HUES64 (cell line): ENCODE results near the gene P4HA3.

Experiments used
- H3K27ac ChIP-seq: 2 replicates; pipeline ENCODE4 v1.7.0; 2013; ENCODE audit warnings: low read depth, low read length, inconsistent platforms
- H3K27me3 ChIP-seq: 2 replicates; pipeline ENCODE4 v1.6.1; 2013; ENCODE audit warnings: mild to moderate bottlenecking, low read length; ENCODE audit not compliant: insufficient read depth
- H3K36me3 ChIP-seq: 2 replicates; pipeline ENCODE4 v1.6.1; 2013; ENCODE audit warnings: mild to moderate bottlenecking, low read length; ENCODE audit not compliant: insufficient read depth
- H3K4me1 ChIP-seq: 2 replicates; pipeline ENCODE4 v1.6.1; 2013; ENCODE audit warnings: mild to moderate bottlenecking, low read length, moderate library complexity; ENCODE audit not compliant: insufficient read depth
- H3K4me3 ChIP-seq: 2 replicates; pipeline ENCODE4 v1.5.1; 2013; ENCODE audit warnings: mild to moderate bottlenecking, low read length, moderate library complexity
- H3K9ac ChIP-seq: 2 replicates; pipeline ENCODE4 v1.6.1; 2013; ENCODE audit warnings: mild to moderate bottlenecking, low read depth, low read length
- H3K9me3 ChIP-seq: 2 replicates; pipeline ENCODE4 v1.6.1; 2013; ENCODE audit warnings: low read depth, low read length; ENCODE audit not compliant: insufficient read depth
- WGBS: fragments of 150-250, 120-280 bp; methylation state at CpG from one replicate; pipeline ENCODE4 v1.1.7; 2013; ENCODE audit warnings: missing lambda C conversion rate; 5-methylcytosine and 5-hydroxymethylcytosine counted together

The P4HA3 gene

DNA sequence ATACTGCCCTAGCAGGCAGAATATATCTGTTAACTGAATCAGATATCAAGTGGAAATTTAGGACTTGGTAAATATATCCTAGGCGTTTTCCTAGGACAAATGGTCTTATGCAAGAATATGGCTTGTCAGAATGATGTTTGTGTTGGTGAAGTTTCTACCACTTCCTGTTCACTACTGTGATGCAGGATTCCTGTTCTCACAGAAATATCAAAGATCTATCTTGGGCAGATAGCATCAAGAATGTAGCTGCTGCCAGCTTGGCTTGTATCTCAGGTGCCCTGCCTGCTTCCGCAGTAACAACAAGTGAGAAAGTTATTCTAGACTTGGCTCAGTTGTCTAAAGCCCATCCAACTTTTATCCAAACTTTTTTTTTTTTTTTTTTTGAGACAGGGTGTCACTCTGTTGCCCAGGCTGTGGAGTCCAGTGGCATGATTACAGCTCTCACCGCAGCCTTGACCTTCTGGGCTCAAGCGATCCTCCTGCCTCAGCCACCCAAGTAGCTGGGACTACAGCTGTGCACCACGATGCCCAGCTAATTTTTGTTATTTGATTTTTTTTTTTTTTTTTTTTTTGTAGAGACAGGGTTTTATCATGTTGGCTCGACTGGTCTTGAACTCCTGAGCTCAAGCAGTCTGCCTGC, 79.0 kb downstream of the P4HA3 start:
- no peak overlapping the region for H3K9ac ChIP-seq
- H3K27ac ChIP-seq = no peak overlapping the region
- H3K4me1 ChIP-seq = no peaks in the 10 kb centered on the region
- WGBS = 98% methylated on average over 6 of the region's 6 CpGs
- no peak overlapping the region for H3K4me3 ChIP-seq
- H3K36me3 ChIP-seq = peaks cover 62% of the 10 kb centered on the region
- no peaks in the 10 kb centered on the region for H3K9me3 ChIP-seq
- H3K27me3 ChIP-seq = no peaks in the 10 kb centered on the region

DNA sequence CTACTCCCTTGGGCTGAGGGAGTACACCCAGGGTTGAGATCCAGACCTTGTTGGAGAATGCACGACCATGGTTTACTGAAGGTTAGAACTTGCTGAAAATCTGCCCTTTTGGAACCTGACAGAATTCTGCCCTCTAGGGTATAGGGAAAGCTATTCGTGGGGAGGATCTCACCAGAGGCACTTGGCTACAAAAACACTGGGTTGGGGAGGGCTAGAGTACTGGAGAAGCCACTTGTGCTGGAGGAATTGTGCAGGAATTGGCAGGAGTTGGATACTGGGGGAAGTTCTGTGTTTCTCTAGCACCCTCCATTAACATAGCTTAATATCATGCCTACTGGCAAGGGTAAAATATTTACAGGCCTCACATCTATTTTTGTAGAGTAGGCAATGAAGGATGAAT, 84.5 kb downstream of the P4HA3 start:
- Histone ChIP-seq H3K4me3 (no peak overlapping the region), H3K27me3 (no peaks in the 10 kb centered on the region), H3K36me3 (peaks cover 34% of the 10 kb centered on the region), H3K4me1 (no peaks in the 10 kb centered on the region), H3K9ac (no peak overlapping the region), H3K27ac (no peak overlapping the region), H3K9me3 (no peaks in the 10 kb centered on the region)
- WGBS = 76% methylated on average over 2 of the region's 2 CpGs

DNA sequence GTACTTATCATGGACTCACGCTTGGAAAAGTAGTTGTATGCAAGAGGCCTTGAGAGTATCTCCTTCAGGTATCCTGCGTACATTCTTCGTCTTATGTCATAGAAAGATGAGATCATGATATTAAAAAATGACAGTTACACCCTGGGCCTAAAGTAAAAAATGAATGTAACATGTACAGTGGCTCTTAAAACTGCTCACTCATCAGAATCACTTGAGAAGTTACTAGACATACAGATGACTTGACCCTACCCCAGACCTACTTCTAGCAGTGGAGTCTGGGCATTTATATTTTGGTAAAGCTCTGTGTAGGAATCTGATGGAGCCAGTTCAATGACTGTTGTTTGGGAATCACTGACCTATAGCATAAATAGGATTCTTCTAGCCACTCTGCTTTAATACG, 85.9 kb downstream of the P4HA3 start:
- H3K27me3 ChIP-seq = no peaks in the 10 kb centered on the region
- H3K36me3 ChIP-seq = peaks cover 20% of the 10 kb centered on the region
- 96% methylated on average over 4 of the region's 4 CpGs for WGBS

DNA sequence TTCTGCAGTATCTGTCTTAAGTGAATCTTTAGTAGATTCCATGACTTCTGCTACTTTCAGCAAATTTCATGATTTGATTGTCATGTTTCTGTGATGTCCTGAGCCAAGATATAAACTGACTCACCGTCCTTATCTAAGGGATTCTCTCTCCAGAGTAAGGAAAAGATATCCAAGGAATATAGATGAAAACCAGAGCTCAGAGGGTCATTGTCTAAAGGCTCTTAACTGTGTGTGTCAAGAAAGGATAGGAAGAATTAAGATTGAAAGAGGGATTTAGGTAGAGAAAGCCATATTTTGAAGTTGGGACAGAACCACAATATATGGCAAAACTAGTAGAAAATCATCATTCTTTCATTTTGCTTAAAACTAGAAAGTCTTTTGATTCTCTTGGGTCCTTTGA, 89.6 kb downstream of the P4HA3 start:
- Histone ChIP-seq H3K9ac (no peak overlapping the region), H3K27ac (no peak overlapping the region), H3K4me1 (no peaks in the 10 kb centered on the region), H3K36me3 (peaks cover 11% of the 10 kb centered on the region; the same call in 1 of the 2 replicates), H3K27me3 (no peaks in the 10 kb centered on the region), H3K9me3 (no peaks in the 10 kb centered on the region), H3K4me3 (no peak overlapping the region)
- WGBS = 100% methylated on average over 1 of the region's 1 CpG

More for the DNA sequence above, 85.9 kb downstream of the P4HA3 start:
- Histone ChIP-seq H3K27ac (no peak overlapping the region), H3K9ac (no peak overlapping the region), H3K4me3 (no peak overlapping the region), H3K4me1 (no peaks in the 10 kb centered on the region), H3K9me3 (no peaks in the 10 kb centered on the region)

- Histone ChIP-seq H3K36me3 (peaks cover 16% of the 10 kb centered on the region), H3K4me1 (no peaks in the 10 kb centered on the region), H3K27me3 (no peaks in the 10 kb centered on the region), H3K27ac (no peak overlapping the region), H3K4me3 (no peak overlapping the region), H3K9me3 (no peaks in the 10 kb centered on the region), H3K9ac (no peak overlapping the region)
- WGBS = 93% methylated on average over 1 of the region's 1 CpG
Measured at GRCh38 chr11:74220376-74220775, 91.1 kb downstream of the P4HA3 start.
